ENCODE results near the gene TBC1D25. TPM values are rescaled to one million over a fixed set of nuclear protein-coding genes. Genes with fewer than 3 reads are reported as not detected.

TBC1D25 gene
- total and polyA plus RNA-seq, 2 experiments from 2014 or later: 17.5 to 18.1 TPM

GRCh38 chrX:48493890-48494364 is 45.6 kb upstream of the TBC1D25 start:
- peak; percentile 42 for TF ChIP-seq CTCF (IDR thresholded peaks at IDR 0.05; ENCODE audit: low read depth, low read length)
- H3K9me3 ChIP-seq (ENCODE audit: low read depth): no peaks in the 10 kb centered on the region
- DNase-seq (ENCODE audit: low read depth in 1 of 2, low spot score in 1 of 2): peak; percentile 52 to 67
- H3K27me3 ChIP-seq: no peaks in the 10 kb centered on the region
- H3K27ac ChIP-seq: no peak overlapping the region
- no peak overlapping the region for H3K4me3 ChIP-seq
- no peaks in the 10 kb centered on the region for H3K4me1 ChIP-seq (ENCODE audit: low read depth)
- no peaks in the 10 kb centered on the region for H3K36me3 ChIP-seq

- no peak for TF ChIP-seq CTCF (IDR thresholded peaks at IDR 0.05; ENCODE audit: low read depth, low read length)
- no peak for DNase-seq (ENCODE audit: low read depth in 1 of 2, low spot score in 1 of 2)
Observed at GRCh38 chrX:48496660-48497059, 42.9 kb upstream of the TBC1D25 start.

GRCh38 chrX:48497871-48498270 is 41.6 kb upstream of the TBC1D25 start:
- no peak for TF ChIP-seq CTCF (IDR thresholded peaks at IDR 0.05; ENCODE audit: low read depth, low read length)
- DNase-seq (ENCODE audit: low read depth in 1 of 2, low spot score in 1 of 2): no peak
- Histone ChIP-seq H3K4me1 (ENCODE audit: low read depth) (no peaks in the 10 kb centered on the region), H3K27me3 (no peaks in the 10 kb centered on the region), H3K27ac (no peak overlapping the region), H3K36me3 (no peaks in the 10 kb centered on the region), H3K9me3 (ENCODE audit: low read depth) (no peaks in the 10 kb centered on the region), H3K4me3 (no peak overlapping the region)

More at GRCh38 chrX:48496660-48497059, 42.9 kb upstream of the TBC1D25 start:
- Histone ChIP-seq H3K27ac (no peak overlapping the region), H3K27me3 (no peaks in the 10 kb centered on the region), H3K4me3 (no peak overlapping the region), H3K4me1 (ENCODE audit: low read depth) (no peaks in the 10 kb centered on the region), H3K36me3 (no peaks in the 10 kb centered on the region), H3K9me3 (ENCODE audit: low read depth) (no peaks in the 10 kb centered on the region)

DNA sequence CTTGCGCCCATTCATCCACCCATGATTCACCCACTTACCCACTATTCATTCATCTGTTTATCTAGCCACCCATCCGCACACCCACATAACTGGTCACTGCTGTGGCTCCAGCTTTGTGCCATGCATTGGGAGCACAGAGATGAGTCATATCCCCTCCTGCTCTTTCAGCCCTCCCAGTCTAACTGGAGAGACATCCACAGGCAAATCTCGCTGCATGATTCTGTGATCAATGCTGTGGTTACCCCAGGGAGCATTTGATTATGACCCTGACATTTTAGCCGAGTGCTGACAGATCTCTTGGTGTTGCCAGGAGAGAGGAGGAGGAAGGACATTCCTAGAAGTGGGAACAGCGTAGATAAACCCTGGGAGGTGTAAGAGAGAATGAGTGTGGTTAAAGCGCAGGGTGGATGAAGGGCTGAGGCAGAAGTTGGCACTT is 41.1 kb upstream of the TBC1D25 start:
- TF ChIP-seq CTCF (IDR thresholded peaks at IDR 0.05; ENCODE audit: low read depth, low read length): no peak
- Histone ChIP-seq H3K36me3 (no peaks in the 10 kb centered on the region), H3K4me3 (no peak overlapping the region), H3K4me1 (ENCODE audit: low read depth) (no peaks in the 10 kb centered on the region), H3K9me3 (ENCODE audit: low read depth) (no peaks in the 10 kb centered on the region), H3K27me3 (no peaks in the 10 kb centered on the region), H3K27ac (no peak overlapping the region)
- peak in 1 of 2 donors; percentile 56 for DNase-seq (ENCODE audit: low read depth in 1 of 2, low spot score in 1 of 2)

- no peak overlapping the region for H3K4me3 ChIP-seq
- no peak for DNase-seq (ENCODE audit: low read depth in 1 of 2, low spot score in 1 of 2)
- H3K27ac ChIP-seq: no peak overlapping the region
- TF ChIP-seq CTCF (IDR thresholded peaks at IDR 0.05; ENCODE audit: low read depth, low read length): no peak
- H3K27me3 ChIP-seq: no peaks in the 10 kb centered on the region
- no peaks in the 10 kb centered on the region for H3K4me1 ChIP-seq (ENCODE audit: low read depth)
- H3K9me3 ChIP-seq (ENCODE audit: low read depth): no peaks in the 10 kb centered on the region
- no peaks in the 10 kb centered on the region for H3K36me3 ChIP-seq
Observed at GRCh38 chrX:48504261-48504660, 35.3 kb upstream of the TBC1D25 start.

DNA sequence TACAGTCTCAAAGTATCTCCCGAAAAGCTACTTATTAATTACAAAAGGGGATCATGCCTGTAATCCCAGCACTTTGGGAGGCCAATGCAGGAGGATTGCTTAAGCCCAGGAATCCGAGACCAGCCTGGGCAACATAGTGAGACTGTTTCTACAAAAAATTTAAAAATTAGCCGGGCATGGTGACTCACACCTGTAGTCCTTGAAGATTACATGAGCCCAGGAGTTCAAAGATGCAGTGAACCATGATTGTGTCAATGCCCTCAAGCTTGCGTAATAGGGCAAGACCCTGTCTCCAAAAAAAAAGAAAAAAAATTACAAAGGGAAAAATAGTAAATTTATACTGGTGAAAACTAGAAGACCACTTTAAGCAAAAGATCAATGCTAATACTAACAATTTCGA is 34.0 kb upstream of the TBC1D25 start:
- no peak for DNase-seq (ENCODE audit: low read depth in 1 of 2, low spot score in 1 of 2)
- no peak overlapping the region for H3K27ac ChIP-seq
- H3K36me3 ChIP-seq: no peaks in the 10 kb centered on the region
- no peaks in the 10 kb centered on the region for H3K4me1 ChIP-seq (ENCODE audit: low read depth)
- TF ChIP-seq CTCF (IDR thresholded peaks at IDR 0.05; ENCODE audit: low read depth, low read length): no peak
- no peaks in the 10 kb centered on the region for H3K9me3 ChIP-seq (ENCODE audit: low read depth)
- no peak overlapping the region for H3K4me3 ChIP-seq
- H3K27me3 ChIP-seq: no peaks in the 10 kb centered on the region
